ENCODE data around the gene SOAT2.

Gene SOAT2

DNA sequence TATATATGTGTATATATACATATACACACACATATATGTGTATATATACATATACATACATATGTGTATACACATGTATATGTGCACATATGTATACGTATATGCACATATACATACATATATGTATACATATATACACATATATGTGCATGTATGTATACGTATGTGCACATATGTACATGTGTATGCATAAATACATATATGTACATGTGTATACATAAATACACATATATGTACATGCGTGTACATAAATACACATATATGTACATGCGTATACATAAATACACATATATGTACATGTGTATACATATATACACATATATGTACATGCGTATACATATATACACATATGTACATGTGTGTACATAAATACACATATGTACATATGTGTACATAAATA lies 43.9 kb downstream of the SOAT2 start:
- TF ChIP-seq CTCF (IDR thresholded peaks at IDR 0.05): no peak

DNA sequence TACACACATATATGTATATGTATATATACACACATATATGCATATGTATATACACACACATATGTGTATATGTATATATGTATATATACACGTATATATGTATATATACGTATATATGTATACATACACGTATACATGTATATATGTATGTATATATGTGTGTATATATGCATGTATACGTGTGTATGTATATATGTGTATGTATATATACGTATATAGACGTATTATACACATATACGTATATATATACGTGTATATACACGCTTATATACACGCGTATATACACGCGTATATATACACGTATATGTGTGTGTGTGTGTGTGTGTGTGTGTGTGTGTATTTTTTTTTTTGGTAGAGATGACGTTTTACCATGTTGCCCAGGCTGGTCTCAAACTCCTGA lies 44.4 kb downstream of the SOAT2 start:
- no peak for TF ChIP-seq CTCF (IDR thresholded peaks at IDR 0.05)

- TF ChIP-seq CTCF (IDR thresholded peaks at IDR 0.05): no peak
Observed at GRCh38 chr12:53151039-53151438, 47.8 kb downstream of the SOAT2 start.

DNA sequence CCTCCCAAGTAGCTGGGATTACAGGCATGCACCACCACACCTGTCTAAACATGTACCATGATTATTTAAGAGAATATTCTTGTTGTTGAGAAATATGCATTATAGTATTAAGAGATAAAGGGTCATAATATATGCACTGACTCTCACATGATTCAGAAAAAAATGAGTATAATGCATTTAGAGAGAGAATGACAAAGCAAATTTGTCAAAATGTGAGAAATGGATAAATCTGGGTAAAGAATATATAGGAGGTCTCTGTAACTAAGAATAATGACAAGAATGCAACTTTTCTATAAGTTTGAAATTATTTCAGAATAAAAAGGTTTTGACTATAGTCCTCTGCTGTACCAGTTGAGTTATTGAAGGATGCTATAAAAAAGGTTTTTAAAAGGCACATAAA lies 49.1 kb downstream of the SOAT2 start:
- TF ChIP-seq CTCF (IDR thresholded peaks at IDR 0.05): no peak

- peak; percentile 99 for TF ChIP-seq CTCF (IDR thresholded peaks at IDR 0.05)
Observed at GRCh38 chr12:53159195-53159839, 56.0 kb downstream of the SOAT2 start.

GRCh38 chr12:53160000-53160399 lies 56.7 kb downstream of the SOAT2 start:
- TF ChIP-seq CTCF (IDR thresholded peaks at IDR 0.05): no peak

- no peak for TF ChIP-seq CTCF (IDR thresholded peaks at IDR 0.05)
Observed at GRCh38 chr12:53160673-53161072, 57.4 kb downstream of the SOAT2 start.
